Esophagus muscularis mucosa (tissue), 4 donors: ENCODE measurements around the gene RERE.

ENCODE experiments used
- CTCF ChIP-seq, 3 experiments: fragments of 200-600 bp in 2 of 3; fragments of 450-650 bp in 1 of 3; sonication (generic) in 2 of 3; IDR thresholded peaks; one replicate each; pipeline ENCODE4 v1.5.1; 2017 to 2019; ENCODE audit warnings: antibody characterized with exemption in 3 of 3, mild to moderate bottlenecking in 2 of 3, moderate library complexity in 1 of 3
- EP300 ChIP-seq: sonication (generic); formaldehyde crosslinking; IDR thresholded peaks from one replicate; pipeline ENCODE4 v1.6.1; 2017; ENCODE audit warnings: antibody characterized with exemption
- POLR2A ChIP-seq: fragments of 450-650 bp; IDR thresholded peaks from one replicate; pipeline ENCODE4 v1.6.1; 2017; ENCODE audit warnings: antibody characterized with exemption, moderate library complexity, mild to moderate bottlenecking, low read depth

- TF ChIP-seq EP300 = no peak
- no peak for TF ChIP-seq CTCF (IDR thresholded peaks at IDR 0.05)
- no peak for TF ChIP-seq POLR2A
Measured at GRCh38 chr1:8685463-8685862, 132.0 kb downstream of the RERE start.
